ENCODE measurements around the gene ARHGEF17. TPM values are rescaled to one million over a fixed set of nuclear protein-coding genes. Genes with fewer than 3 reads are reported as not detected.
A peak's percentile ranks its signal among the peaks of the same experiment; 100 is the strongest.

ARHGEF17 gene
- total and polyA plus RNA-seq, 2 experiments from 2014 or later = 30.2 to 35.6 TPM

- H3K4me3 ChIP-seq = no peak overlapping the region
- H3K27ac ChIP-seq = peak overlapping the region; percentile 12
- WGBS (ENCODE audit: low lambda C conversion rate, missing lambda C conversion rate) = 85% methylated on average over 10 of the region's 10 CpGs
- no peaks in the 10 kb centered on the region for H3K36me3 ChIP-seq (replicated peaks; ENCODE audit: insufficient read depth, low read depth)
- H3K4me1 ChIP-seq (ENCODE audit: insufficient read depth) = peaks cover 70% of the 10 kb centered on the region
- H2AFZ ChIP-seq = no peak overlapping the region
- DNase-seq (ENCODE audit: low spot score) = no peak
- H3K9me3 ChIP-seq (ENCODE audit: low read depth) = no peaks in the 10 kb centered on the region
- H3K9me2 ChIP-seq (replicated peaks; ENCODE audit: insufficient read depth) = no peaks in the 10 kb centered on the region
- peaks cover 24% of the 10 kb centered on the region for H4K20me1 ChIP-seq (ENCODE audit: insufficient read depth, poor library complexity, severe bottlenecking)
- H3K4me2 ChIP-seq = no peak overlapping the region
- no peak for TF ChIP-seq EZH2 (IDR thresholded peaks at IDR 0.05; ENCODE audit: borderline replicate concordance)
- TF ChIP-seq CTCF (IDR thresholded peaks at IDR 0.05; ENCODE audit: poor library complexity) = no peak
- no peak for TF ChIP-seq EZH2phosphoT487 (IDR thresholded peaks at IDR 0.05; ENCODE audit: low read depth, severe bottlenecking, unreplicated experiment)
- H3K27me3 ChIP-seq = no peaks in the 10 kb centered on the region
- H3K79me2 ChIP-seq = peaks cover 97% of the 10 kb centered on the region
Observed at GRCh38 chr11:73326929-73327811, 19.1 kb downstream of the ARHGEF17 start.

- DNase-seq (ENCODE audit: low spot score) = no peak
- no peaks in the 10 kb centered on the region for H3K9me3 ChIP-seq (ENCODE audit: low read depth)
- H3K9me2 ChIP-seq (replicated peaks; ENCODE audit: insufficient read depth) = no peaks in the 10 kb centered on the region
- no peak overlapping the region for H3K4me2 ChIP-seq
- no peak overlapping the region for H3K27ac ChIP-seq
- TF ChIP-seq EZH2phosphoT487 (IDR thresholded peaks at IDR 0.05; ENCODE audit: low read depth, severe bottlenecking, unreplicated experiment) (no peak), EZH2 (IDR thresholded peaks at IDR 0.05; ENCODE audit: borderline replicate concordance) (no peak), CTCF (IDR thresholded peaks at IDR 0.05; ENCODE audit: poor library complexity) (no peak)
- no peaks in the 10 kb centered on the region for H3K27me3 ChIP-seq
- H3K36me3 ChIP-seq (replicated peaks; ENCODE audit: insufficient read depth, low read depth) = no peaks in the 10 kb centered on the region
- no peak overlapping the region for H2AFZ ChIP-seq
- WGBS (ENCODE audit: low lambda C conversion rate, missing lambda C conversion rate) = 82% methylated on average over 4 of the region's 4 CpGs
- H4K20me1 ChIP-seq (ENCODE audit: insufficient read depth, poor library complexity, severe bottlenecking) = peaks cover 20% of the 10 kb centered on the region
- H3K4me1 ChIP-seq (ENCODE audit: insufficient read depth) = peaks cover 70% of the 10 kb centered on the region
- H3K79me2 ChIP-seq = peaks cover 97% of the 10 kb centered on the region
- H3K4me3 ChIP-seq = no peak overlapping the region
Observed at GRCh38 chr11:73327812-73328364, 19.8 kb downstream of the ARHGEF17 start.

GRCh38 chr11:73330569-73331093 is 22.6 kb downstream of the ARHGEF17 start:
- peak overlapping the region; percentile 95 for H3K27ac ChIP-seq
- H3K79me2 ChIP-seq = peaks cover 87% of the 10 kb centered on the region
- H3K4me3 ChIP-seq = no peak overlapping the region
- 60% methylated on average over 3 of the region's 3 CpGs for WGBS (ENCODE audit: low lambda C conversion rate, missing lambda C conversion rate)
- H3K4me2 ChIP-seq = peak overlapping the region; percentile 72
- DNase-seq (ENCODE audit: low spot score) = peak; percentile 75
- H3K9me3 ChIP-seq (ENCODE audit: low read depth) = no peaks in the 10 kb centered on the region
- H4K20me1 ChIP-seq (ENCODE audit: insufficient read depth, poor library complexity, severe bottlenecking) = peaks cover 4% of the 10 kb centered on the region
- H3K4me1 ChIP-seq (ENCODE audit: insufficient read depth) = peaks cover 68% of the 10 kb centered on the region
- H3K36me3 ChIP-seq (replicated peaks; ENCODE audit: insufficient read depth, low read depth) = no peaks in the 10 kb centered on the region
- H3K9me2 ChIP-seq (replicated peaks; ENCODE audit: insufficient read depth) = no peaks in the 10 kb centered on the region
- H2AFZ ChIP-seq = no peak overlapping the region
- H3K27me3 ChIP-seq = no peaks in the 10 kb centered on the region
- TF ChIP-seq EZH2 (IDR thresholded peaks at IDR 0.05; ENCODE audit: borderline replicate concordance) (no peak), CTCF (IDR thresholded peaks at IDR 0.05; ENCODE audit: poor library complexity) (peak; percentile 35)
